Measurements from ENCODE around the gene PCBP3. TPM values are rescaled to one million over a fixed set of nuclear protein-coding genes. Genes with fewer than 3 reads are reported as not detected.

PCBP3 gene
- total and polyA plus RNA-seq, 2 of the 8 experiments (the other 6 are each of a cell fraction or from before 2014, with no cell fraction given): 3.5 to 6.3 TPM

- Histone ChIP-seq H3K23ac (ENCODE audit: insufficient read length) (no peak overlapping the region), H2AK5ac (ENCODE audit: low read depth, low read length) (no peak overlapping the region), H3K18ac (ENCODE audit: extremely low read depth, low read length) (no peak overlapping the region), H3K4ac (replicated peaks; ENCODE audit: insufficient read length, low read depth, low read length) (no peak overlapping the region), H3K23me2 (ENCODE audit: low read depth, low read length) (no peaks in the 10 kb centered on the region), H4K20me1 (replicated peaks in 1 of 2; ENCODE audit: control insufficient read depth in 1 of 2, insufficient read depth in 2 of 2, low read length in 2 of 2) (no peaks in the 10 kb centered on the region), H3K36me3 (ENCODE audit: control insufficient read depth in 2 of 4, insufficient read depth in 4 of 4, low read length in 3 of 4) (no peaks in the 10 kb centered on the region), H2BK20ac (ENCODE audit: low read length) (no peak overlapping the region), H3K27me3 (replicated peaks in 1 of 4; ENCODE audit: control insufficient read depth in 3 of 4, extremely low read depth in 1 of 4, insufficient read depth in 3 of 4, low read length in 3 of 4) (no peaks in the 10 kb centered on the region; a peak in 2 of 7 replicates), H4K5ac (ENCODE audit: insufficient read length, low read depth, low read length) (no peak overlapping the region), H4K91ac (replicated peaks; ENCODE audit: insufficient read length, low read length) (no peak overlapping the region), H3K4me1 (replicated peaks in 1 of 4; ENCODE audit: control insufficient read depth in 3 of 4, insufficient read depth in 4 of 4, low read length in 3 of 4) (no peaks in the 10 kb centered on the region), H2BK5ac (ENCODE audit: low read depth, low read length) (no peak overlapping the region), H4K8ac (ENCODE audit: extremely low read depth, insufficient read depth, low read length) (no peak overlapping the region), H3K9ac (replicated peaks in 1 of 4; ENCODE audit: extremely low read depth in 1 of 4, low read depth in 3 of 4, low read length in 3 of 4) (no peak overlapping the region), H3K79me1 (ENCODE audit: low read depth, low read length) (no peaks in the 10 kb centered on the region), H2AFZ (ENCODE audit: low read length) (no peak overlapping the region), H3K4me2 (ENCODE audit: insufficient read depth in 1 of 2, low read depth in 2 of 2, low read length in 2 of 2) (no peak overlapping the region), H3K56ac (replicated peaks; ENCODE audit: insufficient read length, low read depth, low read length) (no peak overlapping the region), H3K79me2 (ENCODE audit: control insufficient read depth in 1 of 2, insufficient read depth in 2 of 2, low read length in 2 of 2) (no peaks in the 10 kb centered on the region), H3K27ac (ENCODE audit: low read depth, low read length) (no peak overlapping the region), H2BK120ac (replicated peaks; ENCODE audit: low read depth, low read length) (no peak overlapping the region), H2BK15ac (ENCODE audit: low read length) (no peak overlapping the region), H3K14ac (ENCODE audit: insufficient read length) (no peak overlapping the region), H3K4me3 (ENCODE audit: extremely low read depth in 1 of 4, insufficient read depth in 2 of 4, low read depth in 3 of 4, low read length in 4 of 4) (no peak overlapping the region), H2BK12ac (ENCODE audit: low read depth, low read length) (no peak overlapping the region), H3K9me3 (ENCODE audit: insufficient read depth in 2 of 2, low read depth in 1 of 2, low read length in 1 of 2) (peaks cover 27 to 48% of the 10 kb centered on the region in 2 experiments)
- POLR2A ChIA-PET (ENCODE audit: partially characterized antibody): no interaction called here
- CTCF ChIA-PET (ENCODE audit: partially characterized antibody): interaction anchor here (0.8 kb wide), 1 partner anchor 9 kb away, joined by 3 read pairs; no protein-coding TSS in a partner anchor
- DNase-seq (ENCODE audit: low read depth in 1 of 2, low spot score in 2 of 2) (no peak), FAIRE-seq (no peak)
- TF ChIP-seq CBX5 (IDR thresholded peaks at IDR 0.05; ENCODE audit: low read depth, low read length): no peak
- no peak for TF ChIP-seq E2F6 (IDR thresholded peaks at IDR 0.05)
- no peak for TF ChIP-seq CHD2 (IDR thresholded peaks at IDR 0.05; ENCODE audit: low read length)
- TF ChIP-seq JUN (IDR thresholded peaks at IDR 0.05; ENCODE audit: low read depth, low read length): no peak
- no peak for TF ChIP-seq TCF12 (IDR thresholded peaks at IDR 0.05; ENCODE audit: low read depth, low read length)
- TF ChIP-seq HDAC2 (IDR thresholded peaks at IDR 0.05; ENCODE audit: borderline replicate concordance in 1 of 2, low read depth in 2 of 2, low read length in 2 of 2): no peak
- no peak for TF ChIP-seq RNF2 (IDR thresholded peaks at IDR 0.05; ENCODE audit: borderline replicate concordance, low read depth, low read length, missing control alignments, poor library complexity, severe bottlenecking)
- WGBS, 2 experiments (ENCODE audit: extremely low coverage in 1 of 2, insufficient coverage in 1 of 2, insufficient read length in 1 of 2, insufficient replicate concordance in 2 of 2, low coverage in 1 of 2, low lambda C conversion rate in 2 of 2, missing lambda C conversion rate in 1 of 2): 84% methylated on average over 7 of the region's 7 CpGs; no CpG with 5 or more reads in 1 of the 2 experiments
These were observed 287.3 kb downstream of the PCBP3 start for GRCh38 chr21:45930792-45931191.
